Sigmoid colon (tissue), 7 donors: ENCODE results near the gene MDFI. TPM values are rescaled to one million over a fixed set of nuclear protein-coding genes. Genes with fewer than 3 reads are reported as not detected.

Experiments used
- DNase-seq: peaks from one replicate; pipeline ENCODE4 v3.0.0-alpha.2; 2019
- H3K27ac ChIP-seq, 4 donors: fragments of 200-600 bp; sonication (generic); one replicate each; pipeline ENCODE4 v1.5.1; 2016 to 2019; ENCODE audit warnings: mild to moderate bottlenecking in 1 of 4
- H3K27me3 ChIP-seq, 3 donors: fragments of 200-600 bp; sonication (generic); one replicate each; pipeline ENCODE4 v1.5.1; 2019; ENCODE audit warnings: mild to moderate bottlenecking in 1 of 3
- H3K36me3 ChIP-seq, 4 donors: fragments of 200-600 bp; sonication (generic); one replicate each; pipeline ENCODE4 v1.5.1; 2016 to 2019
- H3K4me1 ChIP-seq, 4 donors: fragments of 200-600 bp; sonication (generic); one replicate each; pipeline ENCODE4 v1.5.1; 2017 to 2019
- H3K4me3 ChIP-seq, 4 donors: fragments of 200-600 bp; sonication (generic); one replicate each; pipeline ENCODE4 v1.5.1; 2017 to 2019; ENCODE audit warnings: mild to moderate bottlenecking in 2 of 4, moderate library complexity in 1 of 4
- H3K9me3 ChIP-seq, 4 donors: fragments of 200-600 bp in 3 of 4; sonication (generic) in 3 of 4; one replicate each; pipeline versions ENCODE4 v1.5.1 to v1.6.1; 2013 to 2019
- CTCF ChIP-seq, 4 experiments: fragments of 450-650 bp in 3 of 4; fragments of 200-600 bp in 1 of 4; IDR thresholded peaks; one replicate each; pipeline ENCODE4 v1.5.1; 2016 to 2019; ENCODE audit warnings: antibody characterized with exemption in 4 of 4, mild to moderate bottlenecking in 3 of 4, moderate library complexity in 2 of 4
- EP300 ChIP-seq, 4 donors: sonication (generic); formaldehyde crosslinking; IDR thresholded peaks; one replicate each; pipeline ENCODE4 v1.6.1; 2017; ENCODE audit warnings: antibody characterized with exemption in 4 of 4
- POLR2A ChIP-seq, 2 donors: fragments of 450-650 bp; IDR thresholded peaks; one replicate each; pipeline ENCODE4 v1.6.1; 2016; ENCODE audit warnings: antibody characterized with exemption in 2 of 2, mild to moderate bottlenecking in 2 of 2, moderate library complexity in 2 of 2
- POLR2AphosphoS5 ChIP-seq, 4 donors: sonication (generic); formaldehyde crosslinking; IDR thresholded peaks; one replicate each; pipeline ENCODE4 v1.6.1; 2017; ENCODE audit warnings: antibody characterized with exemption in 4 of 4
- WGBS, 2 donors: extraction: QIAGEN DNeasy Blood & Tissue Kit; methylation state at CpG; one replicate each; pipeline ENCODE4 v1.1.7; 2013; 5-methylcytosine and 5-hydroxymethylcytosine counted together
- intact Hi-C: fragments of 100-400 bp; cut with DNase I; formaldehyde crosslinking; loops from one replicate; pipeline ENCODE4 v1.15.1; 2023
- polyA plus RNA-seq, 3 donors: library from polyadenylated mRNA; stranded (reverse); fragments of 200-250 nt; gene quantifications; one replicate each; pipeline ENCODE4 v1.2.3, GENCODE V29; 2013
- total RNA-seq, 4 donors: library from RNA; depleted of rRNA; stranded (reverse); fragments of >200 nt; gene quantifications; one replicate each; pipeline ENCODE4 v1.1.0, GENCODE V29; 2016
- donor health status: healthy with polysubstance abuse.
- donor health status: Bipolar disorder and iron deficiency.
- donor health status: healthy.

Gene MDFI
- total and polyA plus RNA-seq, 7 donors: 0.69 to 8.6 (median 4.6) TPM

- peak; percentile 58 for DNase-seq
Measured at GRCh38 chr6:41600499-41601247, 37.6 kb upstream of the MDFI start.

GRCh38 chr6:41601248-41601549 lies 37.1 kb upstream of the MDFI start:
- peak overlapping the region in 3 of 4 donors; percentile 63 to 81 (median 68) for H3K27ac ChIP-seq
- TF ChIP-seq CTCF (IDR thresholded peaks at IDR 0.05): no peak
- no peak for TF ChIP-seq EP300 (IDR thresholded peaks at IDR 0.05)
- no peak for TF ChIP-seq POLR2AphosphoS5 (IDR thresholded peaks at IDR 0.05)
- no peak for TF ChIP-seq POLR2A (IDR thresholded peaks at IDR 0.05)
- no peak for DNase-seq
- no peaks in the 10 kb centered on the region for H3K9me3 ChIP-seq
- no peak overlapping the region for H3K4me3 ChIP-seq
- 88 to 92% methylated on average over 6 of the region's 6 CpGs for WGBS, 2 donors
- H3K4me1 ChIP-seq: peaks cover 0 to 21% (median 15%) of the 10 kb centered on the region in 4 donors
- H3K36me3 ChIP-seq: peaks cover 0 to 32% (median 8%) of the 10 kb centered on the region in 4 donors
- intact Hi-C loops: loop anchor here (5.0 kb wide), 1 partner anchor 176 kb away; the partner anchor contains the start of gene FRS3
- H3K27me3 ChIP-seq: no peaks in the 10 kb centered on the region

More at GRCh38 chr6:41600499-41601247, 37.6 kb upstream of the MDFI start:
- H3K27me3 ChIP-seq: no peaks in the 10 kb centered on the region
- H3K4me1 ChIP-seq: peaks cover 0 to 21% (median 15%) of the 10 kb centered on the region in 4 donors
- H3K4me3 ChIP-seq: no peak overlapping the region
- intact Hi-C loops: loop anchor here (5.0 kb wide), 1 partner anchor 177 kb away; the partner anchor contains the start of gene FRS3
- TF ChIP-seq CTCF (IDR thresholded peaks at IDR 0.05): no peak
- TF ChIP-seq POLR2AphosphoS5 (IDR thresholded peaks at IDR 0.05): no peak
- no peak for TF ChIP-seq EP300 (IDR thresholded peaks at IDR 0.05)
- TF ChIP-seq POLR2A (IDR thresholded peaks at IDR 0.05): no peak
- H3K27ac ChIP-seq: peak overlapping the region in 1 of 4 donors; percentile 81
- peaks cover 0 to 33% (median 11%) of the 10 kb centered on the region in 4 donors for H3K36me3 ChIP-seq
- WGBS, 2 donors: 85 to 86% methylated on average over 22 of the region's 22 CpGs
- H3K9me3 ChIP-seq: no peaks in the 10 kb centered on the region

GRCh38 chr6:41602422-41602743 lies 35.9 kb upstream of the MDFI start:
- no peaks in the 10 kb centered on the region for H3K27me3 ChIP-seq
- 17 to 63% methylated on average over 4 of the region's 4 CpGs for WGBS, 2 donors
- no peaks in the 10 kb centered on the region for H3K9me3 ChIP-seq
- peak overlapping the region in 3 of 4 donors; percentile 63 to 81 (median 68) for H3K27ac ChIP-seq
- peaks cover 0 to 21% (median 15%) of the 10 kb centered on the region in 4 donors for H3K4me1 ChIP-seq
- no peak overlapping the region for H3K4me3 ChIP-seq
- TF ChIP-seq CTCF (IDR thresholded peaks at IDR 0.05) (no peak), POLR2A (IDR thresholded peaks at IDR 0.05) (no peak), EP300 (IDR thresholded peaks at IDR 0.05) (no peak), POLR2AphosphoS5 (IDR thresholded peaks at IDR 0.05) (no peak)
- peak; percentile 62 for DNase-seq
- intact Hi-C loops: loop anchor here (5.0 kb wide), 1 partner anchor 175 kb away; the partner anchor contains the start of gene FRS3
- peaks cover 0 to 20% (median 4%) of the 10 kb centered on the region in 4 donors for H3K36me3 ChIP-seq

- H3K9me3 ChIP-seq: no peaks in the 10 kb centered on the region
- peak; percentile 91 for DNase-seq
- H3K27ac ChIP-seq: peak overlapping the region; percentile 18 to 81 (median 66)
- TF ChIP-seq CTCF (IDR thresholded peaks at IDR 0.05) (peak; percentile 81 to 92 (median 86)), EP300 (IDR thresholded peaks at IDR 0.05) (no peak), POLR2AphosphoS5 (IDR thresholded peaks at IDR 0.05) (peak in 1 of 4 donors; percentile 9), POLR2A (IDR thresholded peaks at IDR 0.05) (no peak)
- intact Hi-C loops: loop anchor here (1.0 to 5.0 kb wide), 2 partner anchors 80 to 174 kb away; partner anchors contain the start of gene FRS3
- peaks cover 0 to 14% (median 4%) of the 10 kb centered on the region in 4 donors for H3K36me3 ChIP-seq
- peak overlapping the region in 3 of 4 donors; percentile 6 to 33 (median 10) for H3K4me3 ChIP-seq
- no peaks in the 10 kb centered on the region for H3K27me3 ChIP-seq
- peaks cover 0 to 21% (median 15%) of the 10 kb centered on the region in 4 donors for H3K4me1 ChIP-seq
- WGBS, 2 donors: 3 to 5% methylated on average over 20 of the region's 20 CpGs
Measured at GRCh38 chr6:41602864-41603608, 35.2 kb upstream of the MDFI start.
